Fibroblast of lung (primary cell): ENCODE measurements around the gene ITGB3.

ENCODE experiments used
- EZH2 ChIP-seq: IDR thresholded peaks from 2 replicates; pipeline ENCODE4 v1.5.1; 2012; ENCODE audit warnings: low read length, control low read depth, mild to moderate bottlenecking; ENCODE audit errors: missing control alignments
- TF ChIP-seq, protein P1 (sequence below), 2 donors: IDR thresholded peaks in 1 of 2; conservative IDR thresholded peaks in 1 of 2; 1 replicate in 1 of 2; 2 replicates in 1 of 2; pipeline ENCODE4 v1.5.1; 2011 to 2012; ENCODE audit warnings: low read length in 2 of 2, control low read depth in 1 of 2, inconsistent platforms in 1 of 2, low read depth in 1 of 2, mild to moderate bottlenecking in 1 of 2

DNA sequence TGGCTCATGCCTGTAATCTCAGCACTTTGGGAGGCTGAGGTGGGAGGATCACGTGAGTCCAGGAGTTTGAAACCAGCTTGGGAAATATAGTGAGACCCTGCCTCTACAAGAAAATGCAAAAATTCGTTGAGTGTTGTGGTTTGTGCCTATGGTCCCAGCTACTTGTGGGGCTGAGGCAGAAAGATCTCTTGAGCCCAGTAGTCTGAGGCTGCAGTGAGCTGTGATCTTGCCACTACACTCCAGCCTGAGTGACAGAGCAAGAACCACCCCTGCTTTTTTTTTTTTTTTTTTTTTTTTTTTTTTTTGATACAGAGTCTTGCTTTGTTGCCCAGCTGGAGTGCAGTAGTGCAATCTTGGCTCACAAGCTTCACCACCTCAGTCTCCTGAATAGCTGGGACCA is 34.0 kb downstream of the ITGB3 start:
- no peak for TF ChIP-seq EZH2
- TF ChIP-seq, protein P1, sequence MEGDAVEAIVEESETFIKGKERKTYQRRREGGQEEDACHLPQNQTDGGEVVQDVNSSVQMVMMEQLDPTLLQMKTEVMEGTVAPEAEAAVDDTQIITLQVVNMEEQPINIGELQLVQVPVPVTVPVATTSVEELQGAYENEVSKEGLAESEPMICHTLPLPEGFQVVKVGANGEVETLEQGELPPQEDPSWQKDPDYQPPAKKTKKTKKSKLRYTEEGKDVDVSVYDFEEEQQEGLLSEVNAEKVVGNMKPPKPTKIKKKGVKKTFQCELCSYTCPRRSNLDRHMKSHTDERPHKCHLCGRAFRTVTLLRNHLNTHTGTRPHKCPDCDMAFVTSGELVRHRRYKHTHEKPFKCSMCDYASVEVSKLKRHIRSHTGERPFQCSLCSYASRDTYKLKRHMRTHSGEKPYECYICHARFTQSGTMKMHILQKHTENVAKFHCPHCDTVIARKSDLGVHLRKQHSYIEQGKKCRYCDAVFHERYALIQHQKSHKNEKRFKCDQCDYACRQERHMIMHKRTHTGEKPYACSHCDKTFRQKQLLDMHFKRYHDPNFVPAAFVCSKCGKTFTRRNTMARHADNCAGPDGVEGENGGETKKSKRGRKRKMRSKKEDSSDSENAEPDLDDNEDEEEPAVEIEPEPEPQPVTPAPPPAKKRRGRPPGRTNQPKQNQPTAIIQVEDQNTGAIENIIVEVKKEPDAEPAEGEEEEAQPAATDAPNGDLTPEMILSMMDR (conservative IDR thresholded peaks at IDR 0.05 in 1 of 2, IDR thresholded peaks at IDR 0.05 in 1 of 2; ENCODE audit: low read depth in 1 of 2, low read length in 2 of 2), result no peak
